ENCODE results near the gene PTPRD.
"Not testable (repeated sequence)": the region's sequence is repeated elsewhere in the genome, so short reads cannot be mapped to it uniquely, and the experiment has no call there.

Gene PTPRD

GRCh38 chr9:8943392-8943791, 1669.4 kb downstream of the PTPRD start:
- no peak for DNase-seq

GRCh38 chr9:8940650-8941049, 1672.2 kb downstream of the PTPRD start:
- no peak for DNase-seq

GRCh38 chr9:8926461-8926860, 1686.3 kb downstream of the PTPRD start:
- no peak for DNase-seq

- no peak for DNase-seq
These were observed 1688.2 kb downstream of the PTPRD start for GRCh38 chr9:8924562-8924961.

GRCh38 chr9:8920478-8921183, 1692.2 kb downstream of the PTPRD start:
- not testable (repeated sequence) for DNase-seq

GRCh38 chr9:8917956-8918739, 1694.7 kb downstream of the PTPRD start:
- DNase-seq = no peak

- DNase-seq = no peak
These were observed 1696.0 kb downstream of the PTPRD start for GRCh38 chr9:8916771-8917170.

GRCh38 chr9:8907868-8908267, 1704.9 kb downstream of the PTPRD start:
- no peak for DNase-seq

GRCh38 chr9:8905731-8906130, 1707.1 kb downstream of the PTPRD start:
- no peak for DNase-seq

GRCh38 chr9:8904771-8905515, 1707.9 kb downstream of the PTPRD start:
- DNase-seq = no peak

GRCh38 chr9:8903077-8903476, 1709.7 kb downstream of the PTPRD start:
- DNase-seq = no peak

- DNase-seq = no peak
These were observed 1711.7 kb downstream of the PTPRD start for GRCh38 chr9:8901146-8901545.

- no peak for DNase-seq
These were observed 1713.3 kb downstream of the PTPRD start for GRCh38 chr9:8899511-8899910.

- DNase-seq = no peak
These were observed 1717.0 kb downstream of the PTPRD start for GRCh38 chr9:8895861-8896224.

GRCh38 chr9:8895106-8895860, 1717.5 kb downstream of the PTPRD start:
- DNase-seq = no peak

- DNase-seq = no peak
These were observed 1722.1 kb downstream of the PTPRD start for GRCh38 chr9:8890695-8891094.

- DNase-seq = no peak
These were observed 1723.7 kb downstream of the PTPRD start for GRCh38 chr9:8889100-8889499.

- no peak for DNase-seq
These were observed 1724.2 kb downstream of the PTPRD start for GRCh38 chr9:8888591-8888990.

GRCh38 chr9:8887369-8887768, 1725.4 kb downstream of the PTPRD start:
- DNase-seq = no peak

- no peak for DNase-seq
These were observed 1729.5 kb downstream of the PTPRD start for GRCh38 chr9:8883321-8883720.

GRCh38 chr9:8880060-8880459, 1732.7 kb downstream of the PTPRD start:
- no peak for DNase-seq

- no peak for DNase-seq
These were observed 1733.5 kb downstream of the PTPRD start for GRCh38 chr9:8879284-8879683.
